Breast epithelium (tissue), 4 donors: ENCODE results near the gene CSNK1G3. TPM values are rescaled to one million over a fixed set of nuclear protein-coding genes. Genes with fewer than 3 reads are reported as not detected.

Experiments
- DNase-seq, 2 donors: peaks; one replicate each; pipeline ENCODE4 v3.0.0-alpha.2; 2019; ENCODE audit warnings: low spot score in 2 of 2
- H3K27ac ChIP-seq, 2 donors: fragments of 200-600 bp; sonication (generic) in 1 of 2; one replicate each; pipeline ENCODE4 v1.5.1; 2016 to 2019; ENCODE audit warnings: mild to moderate bottlenecking in 1 of 2
- H3K27me3 ChIP-seq, 2 donors: fragments of 200-600 bp; sonication (generic) in 1 of 2; one replicate each; pipeline versions ENCODE4 v1.5.1 to v1.6.0; 2017 to 2019; ENCODE audit warnings: control low read depth in 1 of 2, mild to moderate bottlenecking in 1 of 2
- H3K36me3 ChIP-seq: fragments of 200-600 bp; one replicate; pipeline ENCODE4 v1.5.1; 2019
- H3K4me1 ChIP-seq, 2 donors: fragments of 200-600 bp; sonication (generic); one replicate each; pipeline ENCODE4 v1.5.1; 2016 to 2019; ENCODE audit warnings: control low read depth in 1 of 2
- H3K4me3 ChIP-seq, 3 donors: fragments of 200-600 bp; sonication (generic); 1 replicate in 2 of 3; 2 replicates in 1 of 3; pipeline ENCODE4 v1.5.1; 2016 to 2019; ENCODE audit warnings: mild to moderate bottlenecking in 3 of 3, moderate library complexity in 2 of 3
- H3K9me3 ChIP-seq, 2 donors: fragments of 200-600 bp; sonication (generic) in 1 of 2; one replicate each; pipeline ENCODE4 v1.5.1; 2016 to 2019; ENCODE audit warnings: control low read depth in 1 of 2
- CTCF ChIP-seq, 3 donors: fragments of 450-650 bp; IDR thresholded peaks; one replicate each; pipeline ENCODE4 v1.5.1; 2016 to 2017; ENCODE audit warnings: antibody characterized with exemption in 3 of 3, mild to moderate bottlenecking in 3 of 3, moderate library complexity in 3 of 3
- POLR2A ChIP-seq: fragments of 450-650 bp; IDR thresholded peaks from one replicate; pipeline ENCODE4 v1.6.1; 2016; ENCODE audit warnings: antibody characterized with exemption, mild to moderate bottlenecking, moderate library complexity
- POLR2AphosphoS5 ChIP-seq, 3 donors: sonication (generic); formaldehyde crosslinking; IDR thresholded peaks; one replicate each; pipeline ENCODE4 v1.6.1; 2017; ENCODE audit warnings: antibody characterized with exemption in 3 of 3
- intact Hi-C: fragments of 100-400 bp; cut with DNase I; formaldehyde crosslinking; loops from one replicate; pipeline ENCODE4 v1.15.1; 2023; ENCODE audit warnings: low total_unique reads
- total RNA-seq, 3 donors: library from RNA; depleted of rRNA; stranded (reverse); fragments of >200 nt; gene quantifications; one replicate each; pipeline ENCODE4 v1.1.0, GENCODE V29; 2016

Gene CSNK1G3
- total RNA-seq, 3 donors from 2014 or later, result 37.8 to 77.3 (median 55.7) TPM

DNA sequence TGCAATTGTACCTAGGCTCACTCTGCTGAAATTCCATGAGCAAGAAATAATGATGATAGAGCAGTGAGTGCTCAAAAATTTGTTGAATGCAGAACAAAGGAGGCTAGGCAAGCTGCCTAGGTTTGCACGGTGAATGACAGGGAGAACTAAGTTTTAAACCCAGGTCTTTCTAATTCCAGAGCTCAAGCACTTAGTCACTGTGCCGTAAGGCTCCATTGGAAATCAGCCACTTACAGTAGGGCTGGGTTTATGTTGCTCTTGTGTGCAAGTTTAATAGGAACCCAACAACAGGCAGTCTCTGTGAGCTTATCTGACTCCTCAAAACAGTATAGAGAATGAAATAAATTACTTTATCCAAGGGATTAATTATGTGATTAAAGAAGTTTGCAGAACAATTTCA, 147.0 kb downstream of the CSNK1G3 start:
- Histone ChIP-seq H3K36me3 (no peaks in the 10 kb centered on the region), H3K4me3 (no peak overlapping the region), H3K27ac (no peak overlapping the region), H3K4me1 (no peaks in the 10 kb centered on the region), H3K9me3 (peaks cover 0 to 4% of the 10 kb centered on the region in 2 donors), H3K27me3 (no peaks in the 10 kb centered on the region)
- no peak for DNase-seq
- intact Hi-C loops, result no loop called here
- no peak for TF ChIP-seq POLR2A
- no peak for TF ChIP-seq POLR2AphosphoS5 (IDR thresholded peaks at IDR 0.05)
- no peak for TF ChIP-seq CTCF (IDR thresholded peaks at IDR 0.05)

- Histone ChIP-seq H3K27me3 (no peaks in the 10 kb centered on the region), H3K9me3 (peaks cover 0 to 8% of the 10 kb centered on the region in 2 donors), H3K4me3 (no peak overlapping the region), H3K4me1 (no peaks in the 10 kb centered on the region), H3K36me3 (no peaks in the 10 kb centered on the region), H3K27ac (no peak overlapping the region)
- no peak for DNase-seq
- no peak for TF ChIP-seq POLR2AphosphoS5 (IDR thresholded peaks at IDR 0.05)
- TF ChIP-seq CTCF (IDR thresholded peaks at IDR 0.05), result no peak
- intact Hi-C loops, result no loop called here
Observed at GRCh38 chr5:123659495-123659894, 147.5 kb downstream of the CSNK1G3 start.

DNA sequence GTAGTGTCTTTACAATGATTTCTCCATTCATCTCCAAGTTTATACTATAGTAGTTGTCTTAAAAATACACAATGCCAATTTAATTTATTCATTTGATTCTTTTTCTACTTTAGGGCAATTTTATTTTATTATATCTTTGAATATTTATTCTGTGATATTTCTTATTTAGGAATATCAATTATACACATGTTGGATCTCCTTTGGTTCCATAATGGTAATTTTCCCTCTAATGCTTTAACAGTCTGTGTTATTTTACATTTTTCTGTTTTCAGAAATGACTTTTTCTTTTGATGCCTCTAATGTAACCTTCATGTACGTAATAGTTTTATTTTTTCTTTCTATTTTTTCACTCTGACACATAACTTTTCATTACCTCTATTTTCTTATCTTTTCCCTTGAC, 153.0 kb downstream of the CSNK1G3 start:
- intact Hi-C loops, result no loop called here
- TF ChIP-seq POLR2A (no peak), POLR2AphosphoS5 (IDR thresholded peaks at IDR 0.05) (no peak), CTCF (IDR thresholded peaks at IDR 0.05) (no peak)
- H3K36me3 ChIP-seq, result no peaks in the 10 kb centered on the region

DNA sequence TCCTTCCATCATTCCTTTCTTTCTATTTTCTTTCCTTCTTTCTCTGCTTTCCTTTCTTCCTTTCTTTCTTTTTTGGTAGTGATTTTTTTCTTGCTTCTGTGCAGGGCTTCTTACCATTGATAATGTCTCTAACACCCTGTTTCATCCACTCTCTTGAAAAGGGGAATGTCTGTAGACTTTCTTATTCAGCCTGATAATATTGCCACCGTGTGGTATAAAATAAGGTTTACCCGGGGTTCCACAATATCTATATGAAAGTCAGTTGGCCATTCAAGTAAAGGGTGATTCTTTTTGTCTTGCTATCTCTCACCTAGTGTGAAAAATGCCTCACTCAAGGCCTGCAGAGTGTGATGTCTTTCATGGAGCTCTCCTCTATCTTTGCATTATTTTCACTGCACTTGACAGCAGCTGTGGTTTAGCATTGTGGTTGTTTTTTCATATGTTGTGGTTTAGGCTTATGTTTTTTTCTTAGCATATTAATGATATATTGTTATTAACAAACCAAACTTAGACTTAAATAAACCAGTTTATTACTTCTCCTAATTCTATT, 153.9 kb downstream of the CSNK1G3 start:
- no peak for TF ChIP-seq POLR2AphosphoS5 (IDR thresholded peaks at IDR 0.05)
- Histone ChIP-seq H3K27me3 (no peaks in the 10 kb centered on the region), H3K9me3 (peaks cover 0 to 19% of the 10 kb centered on the region in 2 donors), H3K27ac (no peak overlapping the region), H3K4me3 (no peak overlapping the region), H3K4me1 (no peaks in the 10 kb centered on the region), H3K36me3 (no peaks in the 10 kb centered on the region)
- intact Hi-C loops, result no loop called here
- no peak for DNase-seq

More for the DNA sequence above, 153.0 kb downstream of the CSNK1G3 start:
- Histone ChIP-seq H3K27me3 (no peaks in the 10 kb centered on the region), H3K27ac (no peak overlapping the region), H3K9me3 (peaks cover 0 to 19% of the 10 kb centered on the region in 2 donors), H3K4me3 (no peak overlapping the region), H3K4me1 (no peaks in the 10 kb centered on the region)
- no peak for DNase-seq

Other genes with a start within 250 kb of the CSNK1G3 start
- gene CEP120, start 88.8 kb upstream of the CSNK1G3 start, total RNA-seq, result 10 to 100 TPM; 18.7 to 30.7 (median 23.3) TPM